Ascending aorta (tissue), 2 donors: ENCODE data around the gene GPR176. TPM values are rescaled to one million over a fixed set of nuclear protein-coding genes. Genes with fewer than 3 reads are reported as not detected.
"Not testable (repeated sequence)": the region's sequence is repeated elsewhere in the genome, so short reads cannot be mapped to it uniquely, and the experiment has no call there.

Source experiments
- DNase-seq, 2 donors: peaks; one replicate each; pipeline ENCODE4 v3.0.0-alpha.2; 2019; ENCODE audit warnings: low spot score in 2 of 2
- H3K27ac ChIP-seq, 2 donors: fragments of 200-600 bp; sonication (generic); one replicate each; pipeline ENCODE4 v1.5.1; 2016 to 2017; ENCODE audit warnings: mild to moderate bottlenecking in 1 of 2
- H3K27me3 ChIP-seq: fragments of 200-600 bp; sonication (generic); one replicate; pipeline ENCODE4 v1.5.1; 2017
- H3K36me3 ChIP-seq, 2 donors: fragments of 200-600 bp; sonication (generic); one replicate each; pipeline ENCODE4 v1.5.1; 2016
- H3K4me1 ChIP-seq, 2 donors: fragments of 200-600 bp; sonication (generic); one replicate each; pipeline ENCODE4 v1.5.1; 2016 to 2017; ENCODE audit warnings: mild to moderate bottlenecking in 1 of 2
- H3K4me3 ChIP-seq, 2 donors: fragments of 200-600 bp; sonication (generic); one replicate each; pipeline ENCODE4 v1.5.1; 2016 to 2017; ENCODE audit warnings: mild to moderate bottlenecking in 1 of 2
- H3K9me3 ChIP-seq, 2 donors: fragments of 200-600 bp; sonication (generic); one replicate each; pipeline ENCODE4 v1.5.1; 2016
- CTCF ChIP-seq, 3 experiments: fragments of 200-600 bp in 2 of 3; fragments of 450-650 bp in 1 of 3; sonication (generic) in 2 of 3; IDR thresholded peaks; one replicate each; pipeline ENCODE4 v1.5.1; 2016 to 2019; ENCODE audit warnings: antibody characterized with exemption in 3 of 3, mild to moderate bottlenecking in 1 of 3, moderate library complexity in 1 of 3
- intact Hi-C: fragments of 100-400 bp; cut with DNase I; formaldehyde crosslinking; loops from one replicate; pipeline ENCODE4 v1.15.1; 2023
- total RNA-seq: library from RNA; depleted of rRNA; stranded (reverse); fragments of >200 nt; gene quantifications from one replicate; pipeline ENCODE4 v1.1.0, GENCODE V29; 2016

Gene GPR176
- total RNA-seq, 1 donor from 2014 or later, result 99.1 TPM

GRCh38 chr15:39904115-39904514 lies 16.0 kb downstream of the GPR176 start:
- Histone ChIP-seq H3K4me1 (peaks cover 0 to 4% of the 10 kb centered on the region in 2 donors), H3K4me3 (no peak overlapping the region), H3K27me3 (no peaks in the 10 kb centered on the region), H3K27ac (no peak overlapping the region), H3K9me3 (no peaks in the 10 kb centered on the region), H3K36me3 (no peaks in the 10 kb centered on the region)
- DNase-seq, result no peak
- no peak for TF ChIP-seq CTCF (IDR thresholded peaks at IDR 0.05)
- intact Hi-C loops, result no loop called here

GRCh38 chr15:39898317-39898716 lies 21.7 kb downstream of the GPR176 start:
- Histone ChIP-seq H3K4me1 (no peaks in the 10 kb centered on the region), H3K27ac (no peak overlapping the region), H3K9me3 (peaks cover 0 to 10% of the 10 kb centered on the region in 2 donors), H3K27me3 (no peaks in the 10 kb centered on the region), H3K36me3 (no peaks in the 10 kb centered on the region), H3K4me3 (no peak overlapping the region)
- intact Hi-C loops, result no loop called here
- TF ChIP-seq CTCF (IDR thresholded peaks at IDR 0.05), result no peak
- DNase-seq, result no peak

GRCh38 chr15:39896846-39897245 lies 23.2 kb downstream of the GPR176 start:
- H3K4me1 ChIP-seq, result no peaks in the 10 kb centered on the region
- H3K27ac ChIP-seq, result no peak overlapping the region
- no peak for TF ChIP-seq CTCF (IDR thresholded peaks at IDR 0.05)
- no peak for DNase-seq
- no peaks in the 10 kb centered on the region for H3K27me3 ChIP-seq
- H3K9me3 ChIP-seq, result peaks cover 0 to 10% of the 10 kb centered on the region in 2 donors
- H3K4me3 ChIP-seq, result no peak overlapping the region
- intact Hi-C loops, result no loop called here
- H3K36me3 ChIP-seq, result no peaks in the 10 kb centered on the region

- Histone ChIP-seq H3K4me3 (no peak overlapping the region), H3K36me3 (no peaks in the 10 kb centered on the region), H3K27ac (no peak overlapping the region), H3K4me1 (no peaks in the 10 kb centered on the region), H3K27me3 (no peaks in the 10 kb centered on the region), H3K9me3 (peaks cover 0 to 10% of the 10 kb centered on the region in 2 donors)
- no peak for TF ChIP-seq CTCF (IDR thresholded peaks at IDR 0.05)
- DNase-seq, result no peak
- intact Hi-C loops, result no loop called here
Measured at GRCh38 chr15:39896101-39896500, 24.0 kb downstream of the GPR176 start.

- H3K27me3 ChIP-seq, DNase-seq, H3K27ac ChIP-seq, H3K36me3 ChIP-seq, H3K4me3 ChIP-seq, intact Hi-C loops, H3K4me1 ChIP-seq: not testable (repeated sequence)
- H3K9me3 ChIP-seq, result peaks cover 0 to 10% of the 10 kb centered on the region in 2 donors
Measured at GRCh38 chr15:39893051-39893450, 27.0 kb downstream of the GPR176 start.

GRCh38 chr15:39892418-39892817 lies 27.6 kb downstream of the GPR176 start:
- no peaks in the 10 kb centered on the region for H3K36me3 ChIP-seq
- no peak for TF ChIP-seq CTCF (IDR thresholded peaks at IDR 0.05)
- DNase-seq, result no peak
- no peaks in the 10 kb centered on the region for H3K27me3 ChIP-seq
- peaks cover 0 to under 1% of the 10 kb centered on the region in 2 donors for H3K4me1 ChIP-seq
- H3K9me3 ChIP-seq, result peaks cover 0 to 7% of the 10 kb centered on the region in 2 donors
- intact Hi-C loops, result no loop called here
- H3K4me3 ChIP-seq, result no peak overlapping the region
- H3K27ac ChIP-seq, result no peak overlapping the region
